CD4-positive, alpha-beta T cell treated with Interleukin-6 for 4 hours (primary cell): ENCODE results near the gene ADGRG6.
A peak's percentile ranks its signal among the peaks of the same experiment; 100 is the strongest.
"Not testable (repeated sequence)": the region's sequence is repeated elsewhere in the genome, so short reads cannot be mapped to it uniquely, and the experiment has no call there.

Experiments used
- DNase-seq: peaks from one replicate; pipeline ENCODE4 v3.0.0-alpha.2; 2020; ENCODE audit warnings: mixed read lengths

The ADGRG6 gene

DNA sequence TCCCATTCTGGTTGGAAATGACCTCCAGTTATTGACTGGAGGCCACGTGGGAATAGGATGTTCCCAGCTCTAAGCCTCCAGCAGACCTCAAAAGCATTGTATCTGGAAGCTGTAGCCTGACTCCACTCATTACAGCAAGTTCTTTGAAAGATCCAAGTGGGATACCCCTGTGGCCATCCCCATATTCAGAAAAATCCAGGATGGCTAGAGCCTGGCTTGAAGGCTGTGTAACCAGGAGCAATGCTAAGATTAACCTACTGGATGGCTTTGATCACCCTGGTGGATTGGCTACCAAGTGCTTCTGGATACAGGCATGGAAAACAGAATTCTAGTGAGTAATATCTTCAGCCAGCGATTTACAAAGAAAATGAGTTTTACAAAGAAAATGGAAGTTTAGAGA, 151.2 kb downstream of the ADGRG6 start:
- no peak for DNase-seq

DNA sequence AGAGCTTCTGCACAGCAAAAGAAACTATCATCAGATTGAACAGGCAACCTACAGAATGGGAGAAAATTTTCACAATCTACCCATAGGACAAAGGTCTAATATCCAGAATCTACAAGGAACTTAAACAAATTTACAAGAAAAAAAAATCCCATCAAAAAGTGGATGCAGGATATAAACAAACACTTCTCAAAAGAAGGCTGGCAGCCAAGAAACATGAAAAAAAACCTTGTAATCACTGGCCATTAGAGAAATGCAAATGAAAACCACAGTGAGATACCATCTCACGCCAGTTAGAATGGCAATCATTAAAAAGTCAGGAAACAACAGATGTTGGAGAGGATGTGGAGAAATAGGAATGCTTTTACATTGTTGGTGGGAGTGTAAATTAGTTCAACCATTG, 152.4 kb downstream of the ADGRG6 start:
- DNase-seq = not testable (repeated sequence)

DNA sequence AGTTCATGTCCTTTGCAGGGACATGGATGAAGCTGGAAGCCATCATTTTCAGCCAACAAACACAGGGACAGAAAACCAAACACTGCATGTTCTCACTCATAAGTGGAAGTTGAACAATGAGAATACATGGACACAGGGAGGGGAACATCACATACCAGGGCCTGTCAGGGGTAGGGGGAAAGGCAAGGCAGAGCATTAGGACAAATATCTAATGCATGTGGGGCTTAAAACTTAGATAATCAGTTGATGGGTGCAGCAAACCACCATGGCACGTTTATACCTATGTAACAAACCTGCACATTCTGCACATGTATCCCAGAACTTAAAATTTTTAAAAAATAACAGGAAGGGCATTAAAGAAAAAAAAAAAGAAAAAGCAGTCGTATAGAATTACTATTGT, 153.0 kb downstream of the ADGRG6 start:
- not testable (repeated sequence) for DNase-seq

DNA sequence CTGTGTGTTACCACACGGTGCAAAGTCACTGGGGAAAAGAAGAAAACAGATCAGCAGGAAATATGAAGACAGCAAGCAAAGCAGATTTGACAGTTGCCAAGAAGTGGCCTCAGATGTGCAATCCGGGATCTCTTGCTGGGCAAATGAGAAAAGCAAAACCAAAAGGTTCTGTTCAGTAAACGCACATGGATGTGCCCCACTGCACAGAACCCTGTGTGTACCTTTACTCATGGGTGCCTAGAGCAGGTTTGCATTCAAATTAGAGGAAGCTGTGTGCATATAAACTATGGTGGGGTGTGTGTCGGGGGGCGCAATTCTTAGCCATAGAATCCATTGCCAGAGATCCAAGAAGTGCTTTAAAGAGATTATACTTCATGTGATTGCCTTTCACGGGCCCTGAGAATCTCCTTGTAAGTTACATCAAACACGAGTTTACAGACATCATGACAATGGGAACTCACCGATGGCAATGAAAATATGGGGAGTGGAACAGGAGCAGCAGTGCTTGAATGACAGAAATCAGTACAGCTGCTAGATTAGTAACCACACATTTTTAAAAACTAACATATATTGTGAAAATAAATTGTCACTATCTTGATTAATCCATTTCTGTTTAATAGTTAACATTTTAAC, 154.3 kb downstream of the ADGRG6 start:
- no peak for DNase-seq

DNA sequence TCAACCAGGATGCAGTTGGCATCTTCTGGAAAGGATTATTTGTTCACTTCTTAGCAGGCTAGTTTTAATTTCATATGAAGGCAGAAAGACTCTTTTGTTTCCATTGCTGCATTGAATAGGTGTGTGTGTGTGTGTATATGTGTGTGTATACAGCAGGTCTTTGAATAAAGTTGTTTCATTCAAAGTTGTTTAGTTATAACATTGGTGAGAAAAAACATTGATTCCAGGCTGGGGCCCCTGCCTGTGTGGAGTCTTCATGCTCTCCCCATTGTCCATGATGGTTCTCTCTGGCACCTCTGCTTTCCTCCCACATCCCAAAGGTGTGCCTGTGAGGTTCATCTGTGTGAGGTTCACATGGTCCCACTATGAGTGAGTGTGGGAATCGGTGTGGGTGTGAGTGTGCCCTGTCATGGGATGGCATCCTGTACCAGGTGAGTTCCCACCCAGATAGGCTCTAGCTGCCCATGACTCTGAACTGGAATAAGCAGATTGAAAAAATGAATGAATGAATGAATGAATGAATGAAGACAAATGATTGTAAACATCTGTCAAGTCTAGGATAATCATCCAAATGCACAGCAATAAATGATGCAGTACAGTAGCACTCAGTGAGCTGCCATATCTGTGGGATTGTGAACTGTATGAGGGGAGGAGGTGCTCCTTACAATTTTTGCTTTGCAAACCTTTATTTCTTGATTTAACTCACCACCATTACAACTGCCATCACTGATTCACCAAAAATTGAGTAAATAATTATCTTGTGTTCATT, 156.0 kb downstream of the ADGRG6 start:
- DNase-seq = no peak

DNA sequence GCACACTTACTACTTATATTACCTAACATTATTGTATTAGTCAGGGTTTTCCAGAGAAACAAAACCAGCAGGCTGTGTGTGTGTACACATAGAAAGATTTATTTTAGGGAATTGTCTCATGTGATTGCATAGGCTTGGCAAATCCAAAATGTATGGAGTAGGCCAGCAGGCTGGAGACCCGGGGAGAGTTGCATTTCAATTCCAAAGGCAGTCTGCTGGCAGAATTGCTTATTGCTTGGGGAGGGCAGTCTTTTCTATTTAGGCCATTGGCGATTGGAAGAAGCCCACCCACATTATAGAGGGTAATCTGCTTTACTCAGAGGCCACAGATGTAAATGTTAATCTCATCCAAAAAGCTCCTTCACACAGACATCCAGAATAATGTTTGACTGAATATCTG, 157.0 kb downstream of the ADGRG6 start:
- no peak for DNase-seq

DNA sequence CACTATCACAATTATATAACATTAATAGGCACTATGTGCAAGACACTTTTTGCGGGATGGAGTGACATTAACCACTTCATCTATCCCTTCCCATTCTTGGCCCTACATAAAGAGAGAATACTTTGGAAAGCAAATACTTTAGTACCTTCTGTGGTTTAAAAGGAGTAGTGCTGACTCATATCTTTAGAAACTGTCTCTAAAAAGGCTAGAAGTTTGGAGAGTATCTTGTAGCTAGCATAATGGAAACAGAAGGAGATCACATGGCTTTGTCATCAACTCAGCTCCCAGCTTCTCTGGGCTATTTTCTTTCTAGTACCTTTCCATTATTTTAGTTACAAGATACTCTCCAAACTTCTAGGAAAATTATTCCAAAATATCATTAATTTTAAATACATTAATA, 157.5 kb downstream of the ADGRG6 start:
- no peak for DNase-seq

DNA sequence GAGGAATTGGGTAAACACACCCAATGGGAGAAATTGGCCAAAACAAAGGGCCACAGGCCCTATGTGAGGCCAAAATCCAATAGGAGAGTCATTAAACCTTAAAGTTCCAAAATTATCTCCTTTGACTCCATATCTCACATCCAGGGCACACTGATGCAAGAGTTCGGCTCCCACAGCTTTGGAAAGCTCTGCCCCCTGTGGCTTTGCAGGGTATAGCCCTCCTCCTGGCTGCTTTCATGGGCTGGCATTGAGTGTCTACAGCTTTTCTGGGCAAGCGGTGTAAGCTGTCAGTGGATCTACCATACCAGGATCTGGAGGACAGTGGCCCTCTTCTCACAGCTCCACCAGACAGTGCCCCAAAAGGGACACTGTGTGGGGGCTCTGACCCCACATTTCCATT, 160.5 kb downstream of the ADGRG6 start:
- DNase-seq = no peak

DNA sequence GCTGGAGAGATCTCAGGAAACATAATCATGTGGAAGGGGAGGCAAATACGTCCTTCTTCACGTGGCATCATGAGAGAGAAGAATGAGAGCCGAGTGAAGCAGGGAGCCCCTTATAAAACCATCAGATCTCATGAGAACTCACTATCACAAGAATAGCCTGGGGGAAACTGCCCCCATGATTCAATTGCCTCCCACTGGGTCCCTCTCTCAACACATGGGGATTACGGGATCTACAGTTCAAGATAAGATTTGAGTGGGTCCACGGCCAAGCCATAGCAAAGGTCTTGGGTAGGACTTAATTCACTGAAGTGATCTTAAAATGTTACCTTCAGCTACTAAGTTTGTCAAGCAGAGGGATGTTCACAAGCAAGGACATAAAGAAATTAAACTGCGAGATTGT, 162.2 kb downstream of the ADGRG6 start:
- no peak for DNase-seq

DNA sequence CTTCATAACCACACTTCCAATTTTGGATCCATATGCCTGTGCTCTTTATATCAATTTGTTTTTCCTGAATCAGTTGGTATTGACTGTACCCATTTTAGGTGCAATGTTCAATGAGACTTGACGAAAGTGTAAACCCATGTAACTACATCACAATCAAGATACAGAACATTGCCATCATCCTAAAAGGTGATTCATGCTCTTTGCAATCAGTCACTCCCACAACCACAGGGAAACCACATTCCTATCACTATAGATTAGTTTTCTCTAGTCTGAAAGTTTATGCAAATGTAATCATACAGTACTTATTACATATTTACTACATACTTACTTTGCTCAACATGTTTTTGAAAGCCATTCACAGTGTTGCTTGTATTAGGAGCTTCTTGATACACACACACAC, 167.4 kb downstream of the ADGRG6 start:
- no peak for DNase-seq

DNA sequence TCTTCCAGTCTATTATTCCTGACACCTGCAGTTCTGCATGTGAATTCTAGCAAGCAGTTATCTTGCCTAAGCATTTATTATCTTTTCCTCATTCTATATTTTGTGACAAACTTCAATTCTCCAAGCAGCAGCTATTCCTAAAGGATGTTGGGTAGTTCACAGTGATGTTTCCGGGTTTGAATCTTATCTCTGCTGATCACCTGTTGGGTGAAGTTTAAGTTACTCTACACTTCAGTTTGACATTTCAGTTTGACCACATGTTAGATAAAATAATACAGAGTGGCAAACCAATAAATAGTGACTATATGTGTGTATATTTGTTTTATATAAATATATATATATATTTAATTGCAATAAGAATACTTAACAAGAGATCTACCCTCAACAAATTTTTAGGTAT, 168.6 kb downstream of the ADGRG6 start:
- DNase-seq = no peak

DNA sequence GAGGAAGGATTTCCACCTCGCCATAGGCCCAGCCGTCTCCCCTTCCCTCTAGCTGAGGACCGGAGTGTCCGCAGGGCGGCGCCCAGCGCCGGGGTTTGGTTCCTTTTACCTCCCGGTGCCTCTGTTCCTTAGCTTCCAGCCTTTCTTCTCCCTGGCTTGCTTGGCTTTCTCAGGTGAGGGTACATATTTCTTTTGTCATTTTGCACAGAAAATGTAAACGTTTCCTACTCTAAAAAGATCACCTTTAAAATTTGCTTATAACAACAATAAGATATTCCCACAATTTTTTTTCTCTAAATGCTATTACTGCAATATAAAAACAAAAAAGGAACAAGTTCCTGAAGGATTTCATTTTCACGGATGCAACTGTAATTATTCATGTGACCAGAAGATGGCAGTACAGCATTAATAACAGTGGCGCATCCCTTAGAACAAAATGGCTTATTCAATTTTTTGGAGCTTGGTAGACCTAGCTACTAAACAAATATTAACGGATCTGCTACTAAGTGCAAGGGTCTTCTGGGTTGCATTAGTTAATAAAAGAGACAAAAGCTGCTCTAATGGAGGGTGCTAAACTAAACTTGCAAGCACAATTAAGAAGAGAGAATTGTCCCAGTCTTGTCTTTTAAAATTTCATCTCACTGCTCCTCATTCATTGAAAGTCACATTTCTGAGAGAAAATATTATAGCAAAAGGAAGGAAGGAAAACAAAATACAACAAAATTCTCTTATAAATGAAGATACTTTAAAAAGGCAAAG, 172.9 kb downstream of the ADGRG6 start:
- DNase-seq = peak; percentile 12

DNA sequence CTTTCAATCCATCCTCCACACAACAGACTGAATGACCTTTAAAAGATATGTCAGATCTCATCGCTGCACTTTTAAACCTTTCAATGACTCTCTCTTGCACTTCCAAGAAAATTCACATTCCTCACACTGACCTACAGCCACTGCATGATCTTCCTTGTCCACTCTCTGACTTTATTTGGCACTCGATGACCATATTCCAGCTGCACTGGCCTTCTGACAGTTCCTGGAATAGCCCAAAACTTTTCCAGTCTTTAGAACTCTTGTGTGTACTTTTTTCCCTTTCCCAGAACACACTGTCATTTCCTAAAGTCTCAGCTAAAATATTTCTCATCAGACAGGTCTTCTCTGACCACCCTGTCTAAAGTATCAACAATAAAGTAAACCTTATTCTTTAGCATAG, 174.6 kb downstream of the ADGRG6 start:
- DNase-seq = no peak

DNA sequence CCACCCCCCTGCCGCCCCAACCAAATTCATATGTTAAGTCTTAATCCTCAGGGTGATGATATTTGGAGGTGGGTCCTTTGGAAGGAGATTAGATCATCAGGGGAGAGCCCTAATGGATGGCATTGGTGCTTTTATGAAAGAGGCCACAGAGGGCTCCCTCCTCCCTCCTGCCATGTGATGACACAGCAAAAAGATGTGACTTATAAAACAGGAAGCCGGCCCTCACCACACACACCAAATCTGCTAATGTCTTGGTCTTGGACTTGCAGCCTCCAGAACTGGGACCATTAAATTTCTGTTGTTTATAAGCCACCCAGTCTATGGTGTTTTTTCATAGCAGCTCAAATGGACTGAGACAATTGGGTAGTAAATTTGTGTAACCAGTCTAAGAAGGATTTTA, 176.3 kb downstream of the ADGRG6 start:
- DNase-seq = peak; percentile 6

DNA sequence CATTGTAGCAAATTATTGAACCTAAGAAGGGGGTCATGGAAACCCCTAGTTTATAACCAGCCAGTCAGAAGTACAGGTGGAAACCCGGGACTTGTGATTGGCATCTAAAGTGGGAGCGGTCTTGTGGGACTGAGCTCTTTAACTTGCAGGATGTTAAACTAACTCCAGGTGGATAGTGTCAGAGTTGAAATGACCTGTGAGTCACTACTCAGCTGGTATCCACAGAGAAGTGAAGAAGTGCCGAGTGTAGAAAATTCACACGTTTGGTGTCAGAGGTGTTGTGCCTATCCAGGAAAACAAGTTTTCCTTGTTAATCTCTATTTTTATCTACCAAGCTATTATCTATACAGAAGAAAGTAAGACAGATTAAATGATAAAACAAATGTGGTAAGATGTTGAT, 179.7 kb downstream of the ADGRG6 start:
- DNase-seq = no peak

DNA sequence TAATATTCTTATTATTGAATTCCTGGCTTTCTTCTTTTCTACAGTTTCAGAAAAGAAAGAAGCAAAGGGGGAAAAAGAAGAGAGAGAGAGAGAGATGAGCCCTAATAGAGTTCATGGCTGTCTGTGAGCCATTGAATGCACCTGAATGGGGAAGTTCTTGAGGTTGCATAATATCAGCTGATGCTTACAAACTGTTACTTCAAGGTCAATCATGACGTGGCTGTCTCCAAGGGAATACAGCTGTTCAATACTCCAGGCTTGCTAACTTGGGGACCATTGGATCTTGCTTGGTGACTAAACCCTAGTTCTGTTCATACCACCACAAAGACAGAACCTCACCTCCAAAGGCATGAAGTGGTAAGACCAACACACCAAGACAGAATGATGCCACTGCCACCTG, 180.4 kb downstream of the ADGRG6 start:
- no peak for DNase-seq

DNA sequence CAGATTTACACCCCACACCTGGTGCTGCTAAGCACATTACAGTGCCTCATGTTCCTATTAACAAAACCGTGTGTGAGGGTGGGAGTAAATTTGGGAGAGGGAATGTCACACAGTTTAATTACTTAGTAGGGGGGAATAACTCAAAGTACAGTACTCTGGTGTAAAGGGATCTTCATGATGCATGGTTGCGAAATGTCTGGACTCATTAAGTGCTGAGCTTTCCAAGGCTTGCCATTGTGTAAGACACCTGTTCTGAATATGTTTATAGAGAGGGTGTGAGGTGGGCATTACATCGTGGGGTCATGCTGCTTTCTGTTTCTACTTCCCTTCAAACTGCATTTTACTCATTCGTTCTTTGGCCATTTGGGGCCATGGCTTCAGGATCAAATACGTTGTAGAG, 181.2 kb downstream of the ADGRG6 start:
- no peak for DNase-seq

DNA sequence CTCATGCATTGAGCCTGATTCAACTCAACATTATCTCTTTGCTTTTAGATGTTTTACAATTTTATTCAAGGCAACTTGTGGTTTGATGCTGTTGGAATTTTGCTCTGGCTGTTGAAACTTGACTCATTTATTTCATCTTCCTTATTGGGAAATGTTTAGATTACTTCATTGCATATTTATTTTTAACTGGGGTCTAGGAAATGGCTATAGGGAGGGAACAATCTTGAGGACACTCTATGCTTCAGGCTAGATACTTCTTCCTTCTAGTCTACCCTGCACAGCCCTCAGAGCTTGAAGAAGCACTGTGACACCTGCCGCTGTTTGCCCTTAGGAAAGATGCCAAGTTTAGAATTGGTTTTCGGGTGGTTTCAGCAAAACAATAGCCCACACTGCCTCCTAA, 183.4 kb downstream of the ADGRG6 start:
- no peak for DNase-seq

DNA sequence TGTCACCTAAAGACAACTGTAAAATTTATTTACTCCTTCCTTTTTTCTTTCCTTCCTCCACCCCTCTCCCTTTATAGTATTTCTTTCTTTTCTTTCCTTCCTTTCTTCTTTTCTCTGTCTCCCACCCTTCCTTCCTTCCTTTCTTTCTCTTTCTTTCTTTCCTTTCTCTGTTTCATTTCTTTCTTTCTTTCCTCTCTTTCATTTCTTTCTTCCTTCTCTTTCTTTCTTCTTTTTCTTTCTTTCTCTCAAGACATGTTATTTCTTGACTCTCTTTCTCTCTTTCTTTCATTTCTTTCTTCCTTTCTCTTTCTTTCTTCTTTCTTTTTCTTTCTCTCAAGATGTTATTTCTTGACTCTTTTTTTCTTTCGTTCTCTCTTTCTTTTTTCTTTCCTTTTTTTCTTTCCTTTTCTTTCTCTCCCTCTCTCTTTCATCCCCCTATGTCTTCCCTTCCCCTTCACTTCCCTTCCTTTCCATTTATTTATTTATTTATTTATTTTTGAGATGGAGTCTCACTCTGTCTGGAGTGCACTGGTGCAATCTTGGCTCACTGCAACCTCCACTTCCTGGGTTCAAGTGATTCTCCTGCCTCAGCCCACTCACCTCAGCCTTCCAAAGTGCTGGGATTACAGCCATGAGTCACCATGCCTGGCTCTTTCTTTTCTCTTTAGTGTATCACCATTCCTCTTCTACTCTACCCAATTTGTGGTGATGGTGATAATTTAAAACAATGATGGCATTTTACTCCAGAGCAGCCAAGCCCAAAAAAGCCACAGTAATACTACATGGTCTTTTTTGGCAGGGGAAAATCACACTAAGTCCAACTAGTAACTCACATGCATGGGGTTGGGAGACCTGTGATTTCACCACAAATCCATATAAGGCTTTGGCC, 188.2 kb downstream of the ADGRG6 start:
- DNase-seq = no peak
